ENCODE measurements around the gene HOXD13. TPM values are rescaled to one million over a fixed set of nuclear protein-coding genes. Genes with fewer than 3 reads are reported as not detected.

HOXD13 gene
- total RNA-seq, 4 donors from 2014 or later: 1.1 TPM; not detected in 3

- TF ChIP-seq, protein P1, sequence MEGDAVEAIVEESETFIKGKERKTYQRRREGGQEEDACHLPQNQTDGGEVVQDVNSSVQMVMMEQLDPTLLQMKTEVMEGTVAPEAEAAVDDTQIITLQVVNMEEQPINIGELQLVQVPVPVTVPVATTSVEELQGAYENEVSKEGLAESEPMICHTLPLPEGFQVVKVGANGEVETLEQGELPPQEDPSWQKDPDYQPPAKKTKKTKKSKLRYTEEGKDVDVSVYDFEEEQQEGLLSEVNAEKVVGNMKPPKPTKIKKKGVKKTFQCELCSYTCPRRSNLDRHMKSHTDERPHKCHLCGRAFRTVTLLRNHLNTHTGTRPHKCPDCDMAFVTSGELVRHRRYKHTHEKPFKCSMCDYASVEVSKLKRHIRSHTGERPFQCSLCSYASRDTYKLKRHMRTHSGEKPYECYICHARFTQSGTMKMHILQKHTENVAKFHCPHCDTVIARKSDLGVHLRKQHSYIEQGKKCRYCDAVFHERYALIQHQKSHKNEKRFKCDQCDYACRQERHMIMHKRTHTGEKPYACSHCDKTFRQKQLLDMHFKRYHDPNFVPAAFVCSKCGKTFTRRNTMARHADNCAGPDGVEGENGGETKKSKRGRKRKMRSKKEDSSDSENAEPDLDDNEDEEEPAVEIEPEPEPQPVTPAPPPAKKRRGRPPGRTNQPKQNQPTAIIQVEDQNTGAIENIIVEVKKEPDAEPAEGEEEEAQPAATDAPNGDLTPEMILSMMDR (IDR thresholded peaks at IDR 0.05; ENCODE audit: low read depth): no peak
Observed at GRCh38 chr2:176105730-176106580, 13.4 kb downstream of the HOXD13 start.

- TF ChIP-seq, protein P1 (IDR thresholded peaks at IDR 0.05; ENCODE audit: low read depth): no peak
Observed at GRCh38 chr2:176106581-176107539, 14.3 kb downstream of the HOXD13 start, which contains the start of gene HOXD11. HOXD11 (plus strand) TSS chr2:176107280; CDS start chr2:176107356, 76 bp downstream.

DNA sequence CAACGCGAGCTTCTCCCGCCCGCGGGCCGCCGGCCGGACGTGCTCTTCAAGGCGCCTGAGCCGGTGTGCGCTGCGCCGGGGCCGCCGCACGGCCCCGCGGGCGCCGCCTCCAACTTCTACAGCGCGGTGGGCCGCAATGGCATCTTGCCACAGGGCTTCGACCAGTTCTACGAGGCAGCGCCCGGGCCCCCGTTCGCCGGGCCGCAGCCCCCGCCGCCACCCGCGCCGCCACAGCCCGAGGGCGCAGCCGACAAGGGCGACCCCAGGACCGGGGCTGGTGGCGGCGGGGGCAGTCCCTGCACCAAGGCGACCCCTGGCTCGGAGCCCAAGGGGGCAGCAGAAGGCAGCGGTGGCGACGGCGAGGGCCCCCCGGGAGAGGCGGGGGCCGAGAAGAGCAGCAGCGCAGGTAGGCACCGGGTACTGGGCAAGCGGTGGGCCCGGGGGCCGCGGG, 15.2 kb downstream of the HOXD13 start:
- TF ChIP-seq, protein P1 (IDR thresholded peaks at IDR 0.05; ENCODE audit: low read depth): no peak

- TF ChIP-seq, protein P1 (IDR thresholded peaks at IDR 0.05; ENCODE audit: low read depth): no peak
Observed at GRCh38 chr2:176109192-176109901, 16.8 kb downstream of the HOXD13 start.

DNA sequence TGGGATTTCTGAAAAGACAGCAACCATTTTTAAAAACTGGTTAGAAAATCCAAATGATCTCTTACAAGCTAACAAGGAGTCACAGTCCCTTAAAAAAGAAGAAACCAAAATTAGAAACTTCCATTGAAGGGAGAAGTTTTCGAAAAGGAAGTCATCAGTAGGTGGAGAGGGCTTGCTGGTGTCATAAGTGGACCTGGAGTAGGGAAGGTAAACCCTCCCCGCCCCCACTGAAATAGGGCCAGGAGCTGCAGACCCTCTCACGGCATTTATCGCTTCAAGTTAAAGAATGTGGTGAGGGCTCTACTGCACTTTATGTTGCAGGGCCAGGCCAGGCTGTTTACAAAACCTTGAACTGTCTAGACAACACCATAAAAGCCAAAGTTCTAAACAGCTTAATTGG, 17.4 kb downstream of the HOXD13 start:
- TF ChIP-seq, protein P1 (IDR thresholded peaks at IDR 0.05; ENCODE audit: low read depth): no peak

GRCh38 chr2:176110415-176111308, 18.1 kb downstream of the HOXD13 start:
- TF ChIP-seq, protein P1 (IDR thresholded peaks at IDR 0.05; ENCODE audit: low read depth): no peak

Data from subcutaneous adipose tissue (tissue), 4 donors.